AG04449 (cell line): ENCODE measurements around the gene ASTN2.

ENCODE experiments used
- CTCF ChIA-PET: fragments of 350-600 bp; formaldehyde crosslinking; extraction: SDS; loops from one replicate; lab custom pipeline; 2021; ENCODE audit warnings: antibody characterized with exemption; lab: Yijun Ruan, JAX
- POLR2A ChIA-PET: fragments of 400-600, 350-600 bp; formaldehyde crosslinking; extraction: SDS; loops from one replicate; lab custom pipeline; 2020; ENCODE audit warnings: antibody characterized with exemption, inconsistent platforms; lab: Yijun Ruan, JAX
- DNase-seq: peaks from one replicate; pipeline ENCODE4 v3.0.0-alpha.2; 2010; ENCODE audit warnings: low read depth, low spot score
- H3K4me3 ChIP-seq: 2 replicates; pipeline ENCODE4 v1.5.1; 2011; ENCODE audit warnings: low read depth, mild to moderate bottlenecking, control low read depth, low read length
- CTCF ChIP-seq: IDR thresholded peaks from one replicate; pipeline ENCODE4 v1.5.1; 2011; ENCODE audit warnings: mild to moderate bottlenecking, moderate library complexity, low read length, control low read depth, inconsistent platforms; ENCODE audit not compliant: insufficient read depth; ENCODE audit errors: missing control alignments

ASTN2 gene

GRCh38 chr9:117104716-117105495 is 310.0 kb downstream of the ASTN2 start:
- ChIA-PET CTCF (interaction anchor here (2.0 to 2.8 kb wide), 2 partner anchors 9 to 10 kb away, joined by 6 to 9 read pairs; no protein-coding TSS in a partner anchor), POLR2A (no interaction called here)
- no peak overlapping the region for H3K4me3 ChIP-seq
- TF ChIP-seq CTCF = no peak
- no peak for DNase-seq

DNA sequence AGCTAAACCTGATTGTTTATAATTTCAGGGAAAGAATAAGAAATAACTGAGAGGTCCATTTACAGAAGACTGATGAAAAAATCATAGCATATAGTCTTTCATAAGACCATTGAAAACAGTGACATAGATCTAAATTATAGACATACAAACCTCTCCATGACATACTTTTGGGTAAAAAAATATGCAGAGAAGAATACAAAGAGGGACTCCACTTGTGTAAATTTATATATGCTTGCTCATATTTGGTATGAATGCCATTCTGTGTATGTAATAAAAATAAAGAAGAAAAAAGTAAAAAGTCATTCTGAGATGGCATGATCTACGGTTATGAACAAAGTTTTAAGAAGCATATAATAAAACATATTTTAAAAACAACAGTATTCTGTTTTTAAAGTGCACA is 310.7 kb downstream of the ASTN2 start:
- CTCF ChIA-PET = interaction anchor here (2.0 to 2.8 kb wide), 2 partner anchors 8 to 11 kb away, joined by 6 to 9 read pairs; no protein-coding TSS in a partner anchor
- POLR2A ChIA-PET = no interaction called here
- H3K4me3 ChIP-seq = no peak overlapping the region
- no peak for DNase-seq
- no peak for TF ChIP-seq CTCF

GRCh38 chr9:117103438-117104110 is 311.3 kb downstream of the ASTN2 start:
- POLR2A ChIA-PET = no interaction called here
- no peak for DNase-seq
- TF ChIP-seq CTCF = no peak
- no peak overlapping the region for H3K4me3 ChIP-seq
- CTCF ChIA-PET = interaction anchor here (2.0 kb wide), 1 partner anchor 7 kb away, joined by 6 read pairs; no protein-coding TSS in a partner anchor

GRCh38 chr9:117101008-117101407 is 313.8 kb downstream of the ASTN2 start:
- no peak for TF ChIP-seq CTCF
- H3K4me3 ChIP-seq = no peak overlapping the region
- DNase-seq = no peak
- ChIA-PET POLR2A (no interaction called here), CTCF (no interaction called here)

GRCh38 chr9:117098331-117098730 is 316.5 kb downstream of the ASTN2 start:
- ChIA-PET POLR2A (no interaction called here), CTCF (no interaction called here)
- no peak for TF ChIP-seq CTCF
- H3K4me3 ChIP-seq = no peak overlapping the region
- no peak for DNase-seq

- POLR2A ChIA-PET = no interaction called here
- no peak for TF ChIP-seq CTCF
- DNase-seq = no peak
- H3K4me3 ChIP-seq = no peak overlapping the region
- CTCF ChIA-PET = no interaction called here
Measured at GRCh38 chr9:117097761-117098160, 317.1 kb downstream of the ASTN2 start.
